IMR-90 (cell line): Measurements from ENCODE around the gene SLC34A3. TPM values are rescaled to one million over a fixed set of nuclear protein-coding genes. Genes with fewer than 3 reads are reported as not detected.

ENCODE experiments used
- ATAC-seq: fragments of 200-7000 bp; cut with Tn5 transposase; 2 replicates; pipeline ENCODE4 v1.9.1; 2020; ENCODE audit warnings: low read depth, mild to moderate bottlenecking, moderate library complexity
- BruUV-seq: library from RNA; stranded (reverse); fragments of 400-500 nt; replicated peaks from 2 replicates; lab custom pipeline; 2021; lab: Mats Ljungman, UMichigan
- CTCF ChIA-PET: fragments of 300-600 bp; formaldehyde crosslinking; extraction: SDS; loops from one replicate; lab custom pipeline; 2021; ENCODE audit warnings: antibody characterized with exemption; lab: Yijun Ruan, JAX
- POLR2A ChIA-PET: fragments of 300-600 bp; sonication (Branson Sonifier 250); formaldehyde crosslinking; loops from one replicate; lab custom pipeline; 2022; ENCODE audit warnings: antibody characterized with exemption; ENCODE audit not compliant: unreplicated experiment; lab: Charles Lee
- DNase-seq: peaks from one replicate; pipeline ENCODE4 v3.0.0; 2013
- H2AFZ ChIP-seq: replicated peaks from 2 replicates; pipeline ENCODE3; 2013; ENCODE audit warnings: low read length, mild to moderate bottlenecking; ENCODE audit not compliant: poor library complexity
- H2AK5ac ChIP-seq: 2 replicates; pipeline ENCODE4 v1.6.1; 2013; ENCODE audit warnings: low read depth, low read length, inconsistent platforms
- H2AK9ac ChIP-seq: replicated peaks from 2 replicates; pipeline ENCODE3; 2013; ENCODE audit warnings: mild to moderate bottlenecking, low read depth, low read length, moderate library complexity; ENCODE audit not compliant: poor library complexity
- H2BK120ac ChIP-seq: 2 replicates; pipeline ENCODE4 v1.6.1; 2013; ENCODE audit warnings: low read depth, low read length, inconsistent platforms
- H2BK15ac ChIP-seq: 3 replicates; pipeline ENCODE4 v1.6.1; 2013; ENCODE audit warnings: low read depth, low read length, inconsistent platforms
- H2BK20ac ChIP-seq: 2 replicates; pipeline ENCODE4 v1.6.1; 2013; ENCODE audit warnings: low read depth, mild to moderate bottlenecking, inconsistent platforms, low read length, moderate library complexity
- H2BK5ac ChIP-seq: 2 replicates; pipeline ENCODE4 v1.6.1; 2013; ENCODE audit warnings: mild to moderate bottlenecking, low read depth, low read length, inconsistent platforms; ENCODE audit not compliant: poor library complexity, severe bottlenecking
- H3K14ac ChIP-seq: replicated peaks from 2 replicates; pipeline ENCODE4 v1.6.1; 2013; ENCODE audit warnings: low read depth, low read length, inconsistent platforms
- H3K18ac ChIP-seq: 2 replicates; pipeline ENCODE4 v1.6.1; 2013; ENCODE audit warnings: low read depth, low read length, control low read depth
- H3K23ac ChIP-seq: 2 replicates; pipeline ENCODE4 v1.6.1; 2013; ENCODE audit warnings: low read depth, low read length, inconsistent platforms
- H3K27ac ChIP-seq: 2 replicates; pipeline ENCODE4 v1.5.1; 2013; ENCODE audit warnings: mild to moderate bottlenecking, control low read depth, low read length; ENCODE audit not compliant: insufficient read depth
- H3K27me3 ChIP-seq: 2 replicates; pipeline ENCODE4 v1.6.1; 2013; ENCODE audit warnings: low read length; ENCODE audit not compliant: control insufficient read depth, insufficient read depth
- H3K36me3 ChIP-seq: 2 replicates; pipeline ENCODE4 v1.6.1; 2013; ENCODE audit warnings: low read length, mixed read lengths; ENCODE audit not compliant: control insufficient read depth, insufficient read depth
- H3K4ac ChIP-seq: 2 replicates; pipeline ENCODE4 v1.6.1; 2013; ENCODE audit warnings: low read depth, low read length, inconsistent platforms
- H3K4me1 ChIP-seq: 2 replicates; pipeline ENCODE4 v1.6.1; 2013; ENCODE audit warnings: low read length, mixed read lengths; ENCODE audit not compliant: control insufficient read depth, insufficient read depth
- H3K4me2 ChIP-seq: 2 replicates; pipeline ENCODE4 v1.6.1; 2013; ENCODE audit warnings: low read depth, mild to moderate bottlenecking, control low read depth, low read length, moderate library complexity
- H3K4me3 ChIP-seq: 2 replicates; pipeline ENCODE4 v1.5.1; 2013; ENCODE audit warnings: low read depth, mild to moderate bottlenecking, control low read depth, low read length, moderate library complexity; ENCODE audit not compliant: insufficient read depth
- H3K56ac ChIP-seq: 2 replicates; pipeline ENCODE4 v1.6.1; 2013; ENCODE audit warnings: low read length, inconsistent platforms; ENCODE audit not compliant: insufficient read depth; ENCODE audit errors: extremely low read depth
- H3K79me1 ChIP-seq, 2 experiments: 2 replicates each; pipeline ENCODE4 v1.6.1; 2013; ENCODE audit warnings: low read length in 2 of 2, inconsistent platforms in 1 of 2, low read depth in 1 of 2
- H3K9ac ChIP-seq: 2 replicates; pipeline ENCODE4 v1.6.1; 2013; ENCODE audit warnings: low read depth, low read length, control low read depth
- H3K9me1 ChIP-seq: 2 replicates; pipeline ENCODE4 v1.6.1; 2013; ENCODE audit warnings: low read length, inconsistent platforms; ENCODE audit not compliant: insufficient read depth
- H3K9me3 ChIP-seq: 2 replicates; pipeline ENCODE4 v1.6.1; 2013; ENCODE audit warnings: low read length; ENCODE audit not compliant: control insufficient read depth, insufficient read depth
- H4K20me1 ChIP-seq: 2 replicates; pipeline ENCODE4 v1.6.1; 2013; ENCODE audit warnings: low read length, inconsistent platforms; ENCODE audit not compliant: insufficient read depth
- H4K5ac ChIP-seq: 2 replicates; pipeline ENCODE4 v1.6.1; 2013; ENCODE audit warnings: mild to moderate bottlenecking, low read depth, low read length, control low read depth
- H4K8ac ChIP-seq, 2 experiments: 2 replicates each; pipeline ENCODE4 v1.6.1; 2013; ENCODE audit warnings: low read depth in 2 of 2, low read length in 2 of 2, control low read depth in 1 of 2, inconsistent platforms in 1 of 2
- H4K91ac ChIP-seq: 2 replicates; pipeline ENCODE4 v1.6.1; 2013; ENCODE audit warnings: low read depth, low read length, inconsistent platforms; ENCODE audit not compliant: insufficient read depth
- BHLHE40 ChIP-seq: fragments of 150-350 bp; IDR thresholded peaks from 2 replicates; pipeline ENCODE4 v1.6.1; 2016; ENCODE audit warnings: mild to moderate bottlenecking, low read depth, low read length
- CEBPB ChIP-seq: IDR thresholded peaks from 2 replicates; pipeline ENCODE4 v1.6.1; 2012; ENCODE audit warnings: low read depth, low read length, improper control_type of control experiment
- CHD1 ChIP-seq: IDR thresholded peaks from 2 replicates; pipeline ENCODE4 v1.6.1; 2012; ENCODE audit warnings: low read depth, low read length, improper control_type of control experiment
- FOS ChIP-seq: fragments of 150-350 bp; IDR thresholded peaks from 2 replicates; pipeline ENCODE4 v1.6.1; 2016; ENCODE audit warnings: low read depth, low read length
- MAFK ChIP-seq: IDR thresholded peaks from 2 replicates; pipeline ENCODE4 v1.6.1; 2012; ENCODE audit warnings: low read depth, low read length, improper control_type of control experiment
- MAZ ChIP-seq: IDR thresholded peaks from 2 replicates; pipeline ENCODE4 v1.6.1; 2012; ENCODE audit warnings: low read depth, mild to moderate bottlenecking, low read length, improper control_type of control experiment, moderate library complexity, borderline replicate concordance
- MXI1 ChIP-seq: IDR thresholded peaks from 2 replicates; pipeline ENCODE4 v1.6.1; 2012; ENCODE audit warnings: low read depth, mild to moderate bottlenecking, low read length, moderate library complexity, borderline replicate concordance
- POLR2A ChIP-seq: IDR thresholded peaks from 2 replicates; pipeline ENCODE4 v1.6.1; 2012; ENCODE audit warnings: mild to moderate bottlenecking, low read depth, low read length
- RAD21 ChIP-seq: IDR thresholded peaks from 2 replicates; pipeline ENCODE4 v1.6.1; 2012; ENCODE audit warnings: low read length, improper control_type of control experiment
- RCOR1 ChIP-seq: IDR thresholded peaks from 2 replicates; pipeline ENCODE4 v1.6.1; 2012; ENCODE audit warnings: mild to moderate bottlenecking, low read length, improper control_type of control experiment; ENCODE audit not compliant: insufficient replicate concordance
- SMC3 ChIP-seq: fragments of 150-350 bp; IDR thresholded peaks from 2 replicates; pipeline ENCODE4 v1.6.1; 2016; ENCODE audit warnings: low read depth, mild to moderate bottlenecking, antibody characterized with exemption, low read length, moderate library complexity
- whole genome bisulfite sequencing, 2 experiments: methylation state at CpG; one replicate each; pipeline versions ENCODE4 v1.1.5 to v1.1.7; 2013; ENCODE audit warnings: missing lambda C conversion rate in 2 of 2; ENCODE audit not compliant: insufficient read length in 1 of 2; ENCODE audit errors: extremely low coverage in 2 of 2; 5-methylcytosine and 5-hydroxymethylcytosine counted together
- dilution Hi-C: fragments of 300-500 bp; cut with HindIII; formaldehyde crosslinking; loops from one replicate; pipeline ENCODE4 v1.14.3; 2018; ENCODE audit warnings: low sequenced_read_pairs; ENCODE audit not compliant: unreplicated experiment
- in situ Hi-C: fragments of 300-500 bp; cut with MboI; formaldehyde crosslinking; loops from 3 replicates; pipeline ENCODE4 v1.14.3; 2019; ENCODE audit warnings: low sequenced_read_pairs, inconsistent platforms, mixed read lengths
- intact Hi-C: fragments of 100-400 bp; cut with micrococcal nuclease; formaldehyde crosslinking; loops from 2 replicates; pipeline ENCODE4 v1.10.0; 2022
- polyA plus RNA-seq, 3 experiments: library from polyadenylated mRNA; depleted of rRNA; stranded (reverse); fragments of >200 nt; gene quantifications; 2 replicates each; pipeline ENCODE4 v1.2.3, GENCODE V29; 2012; ENCODE audit warnings: low replicate concordance in 1 of 3
- total RNA-seq: library from RNA; depleted of rRNA; stranded (reverse); fragments of >200 nt; gene quantifications from 2 replicates; pipeline ENCODE4 v1.2.3, GENCODE V29; 2012
- TF ChIP-seq, protein P1 (sequence below): fragments of 150-350 bp; IDR thresholded peaks from 2 replicates; pipeline ENCODE4 v1.6.1; 2017; ENCODE audit warnings: mild to moderate bottlenecking, antibody characterized with exemption, low read length, low read depth

SLC34A3 gene
- total and polyA plus RNA-seq, 2 of the 4 experiments (the other 2 are of a cell fraction), result not detected

DNA sequence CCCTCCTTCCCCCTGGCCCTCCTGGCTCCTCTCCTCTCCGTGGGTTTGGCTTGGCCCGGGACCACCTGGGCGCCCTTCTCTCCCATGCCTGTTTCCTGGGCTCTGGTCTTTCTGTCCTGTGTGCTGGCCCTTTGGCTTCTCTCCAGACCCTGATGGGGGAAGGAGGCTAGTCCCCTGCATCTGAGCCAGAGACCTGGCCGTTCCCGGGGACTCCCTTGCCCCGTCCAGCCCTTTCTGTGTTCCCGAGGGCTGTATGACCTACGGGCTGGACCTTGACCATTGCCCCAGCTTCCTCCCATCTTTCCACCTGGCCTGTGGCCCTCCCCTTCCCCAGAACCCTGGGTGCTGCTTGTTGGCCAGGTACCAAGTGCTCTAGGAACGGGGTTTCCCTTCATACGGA lies 32.8 kb downstream of the SLC34A3 start:
- Histone ChIP-seq H3K18ac (no peak overlapping the region), H2BK20ac (no peak overlapping the region), H3K36me3 (peaks cover 52% of the 10 kb centered on the region), H3K27me3 (no peaks in the 10 kb centered on the region), H2AK9ac (peak overlapping the region; percentile 28), H2AK5ac (no peak overlapping the region), H2BK15ac (no peak overlapping the region), H3K9ac (no peak overlapping the region), H2BK5ac (no peak overlapping the region), H3K4me3 (no peak overlapping the region), H2AFZ (no peak overlapping the region), H3K56ac (no peak overlapping the region), H4K8ac (no peak overlapping the region), H3K9me1 (peaks cover under 1% of the 10 kb centered on the region), H3K79me1 (peaks cover 10 to 40% of the 10 kb centered on the region in 2 experiments), H3K23ac (no peak overlapping the region), H3K27ac (no peak overlapping the region), H4K20me1 (peaks cover 10% of the 10 kb centered on the region), H3K4ac (no peak overlapping the region), H4K5ac (no peak overlapping the region), H3K9me3 (no peaks in the 10 kb centered on the region), H3K4me2 (no peak overlapping the region), H4K91ac (no peak overlapping the region), H3K14ac (no peak overlapping the region), H2BK120ac (no peak overlapping the region), H3K4me1 (peaks cover 1% of the 10 kb centered on the region)
- DNase-seq, result no peak
- ChIA-PET POLR2A (no interaction called here), CTCF (no interaction called here)
- in situ Hi-C loops, result no loop called here
- ATAC-seq, result no peak
- intact Hi-C loops, result no loop called here
- WGBS, 2 experiments, result 71% methylated on average over 4 of the region's 10 CpGs; no CpG with 5 or more reads in 1 of the 2 experiments
- no peak for TF ChIP-seq RAD21
- no peak for TF ChIP-seq POLR2A
- no peak for TF ChIP-seq MAFK
- no peak for TF ChIP-seq CHD1
- TF ChIP-seq BHLHE40, result no peak
- TF ChIP-seq FOS, result no peak
- no peak for TF ChIP-seq CEBPB
- no peak for TF ChIP-seq RCOR1
- no peak for TF ChIP-seq MAZ
- TF ChIP-seq, protein P1, sequence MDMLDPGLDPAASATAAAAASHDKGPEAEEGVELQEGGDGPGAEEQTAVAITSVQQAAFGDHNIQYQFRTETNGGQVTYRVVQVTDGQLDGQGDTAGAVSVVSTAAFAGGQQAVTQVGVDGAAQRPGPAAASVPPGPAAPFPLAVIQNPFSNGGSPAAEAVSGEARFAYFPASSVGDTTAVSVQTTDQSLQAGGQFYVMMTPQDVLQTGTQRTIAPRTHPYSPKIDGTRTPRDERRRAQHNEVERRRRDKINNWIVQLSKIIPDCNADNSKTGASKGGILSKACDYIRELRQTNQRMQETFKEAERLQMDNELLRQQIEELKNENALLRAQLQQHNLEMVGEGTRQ, result no peak
- TF ChIP-seq MXI1, result no peak
- TF ChIP-seq SMC3, result no peak
- BruUV-seq, result no TSS peak
- dilution Hi-C loops, result no loop called here
